COLO668 (cell line): ENCODE measurements around the gene IP6K1.

Experiments
- DNase-seq: peaks from one replicate; lab custom pipeline; 2025; ENCODE audit not compliant: unreplicated experiment; lab: John Stamatoyannopoulos, UW

The IP6K1 gene

DNA sequence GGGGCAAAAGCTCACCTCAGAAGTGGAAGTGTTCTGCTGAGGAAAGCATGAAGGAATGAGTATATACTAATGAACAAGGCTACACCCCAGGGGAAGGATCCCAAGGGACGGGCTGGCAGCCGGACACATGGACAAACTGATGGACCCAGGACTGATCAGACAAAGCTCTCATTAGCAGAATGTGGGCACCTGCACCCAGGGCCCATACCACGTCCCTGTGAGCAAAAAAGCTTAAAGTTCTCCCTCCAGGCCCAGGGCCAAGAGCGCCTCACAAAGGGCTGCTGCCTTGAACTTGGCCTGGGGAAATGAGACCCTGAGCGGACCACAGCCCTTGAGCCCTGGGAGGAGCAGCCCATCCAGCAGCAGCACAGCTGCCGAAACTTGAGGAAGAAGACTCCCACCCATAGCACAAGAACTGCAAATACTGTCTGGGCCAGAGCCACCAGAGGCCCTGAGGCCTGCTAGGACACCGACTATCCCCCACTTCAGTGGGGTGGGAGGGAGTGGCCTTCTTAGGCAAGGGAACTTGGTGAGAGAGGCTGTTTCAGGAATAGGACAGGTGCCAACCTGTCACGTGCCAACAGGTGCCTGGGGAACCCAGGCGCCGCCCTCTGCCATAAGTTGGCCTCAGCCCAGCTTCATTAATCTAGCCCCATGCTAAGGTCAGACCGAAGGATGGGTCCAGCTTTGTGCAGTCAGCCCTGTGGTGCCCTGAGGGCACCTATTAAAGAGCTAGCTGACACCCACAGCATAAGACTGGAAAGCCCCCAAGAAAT is 60.2 kb downstream of the IP6K1 start:
- DNase-seq, result no peak

DNA sequence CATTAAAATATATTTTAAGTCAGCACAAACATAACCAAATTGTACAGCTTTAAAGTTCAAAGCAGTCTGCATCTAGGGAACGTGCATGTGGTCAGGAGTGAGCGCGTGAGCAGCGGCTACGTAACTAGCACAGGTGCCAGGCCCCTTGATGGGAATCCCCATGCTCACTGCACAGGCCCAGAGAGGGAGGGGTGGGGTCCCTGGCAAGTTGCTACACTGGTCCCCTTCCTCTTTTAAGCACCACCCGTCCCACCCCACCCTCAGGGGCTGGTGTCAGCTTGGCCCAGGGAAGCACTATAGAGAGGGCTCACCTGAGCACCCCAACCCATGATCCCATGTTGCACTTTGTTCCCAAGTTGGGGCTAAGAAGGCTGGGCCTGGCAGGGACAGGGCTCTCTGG is 61.8 kb downstream of the IP6K1 start:
- peak; percentile 26 for DNase-seq

DNA sequence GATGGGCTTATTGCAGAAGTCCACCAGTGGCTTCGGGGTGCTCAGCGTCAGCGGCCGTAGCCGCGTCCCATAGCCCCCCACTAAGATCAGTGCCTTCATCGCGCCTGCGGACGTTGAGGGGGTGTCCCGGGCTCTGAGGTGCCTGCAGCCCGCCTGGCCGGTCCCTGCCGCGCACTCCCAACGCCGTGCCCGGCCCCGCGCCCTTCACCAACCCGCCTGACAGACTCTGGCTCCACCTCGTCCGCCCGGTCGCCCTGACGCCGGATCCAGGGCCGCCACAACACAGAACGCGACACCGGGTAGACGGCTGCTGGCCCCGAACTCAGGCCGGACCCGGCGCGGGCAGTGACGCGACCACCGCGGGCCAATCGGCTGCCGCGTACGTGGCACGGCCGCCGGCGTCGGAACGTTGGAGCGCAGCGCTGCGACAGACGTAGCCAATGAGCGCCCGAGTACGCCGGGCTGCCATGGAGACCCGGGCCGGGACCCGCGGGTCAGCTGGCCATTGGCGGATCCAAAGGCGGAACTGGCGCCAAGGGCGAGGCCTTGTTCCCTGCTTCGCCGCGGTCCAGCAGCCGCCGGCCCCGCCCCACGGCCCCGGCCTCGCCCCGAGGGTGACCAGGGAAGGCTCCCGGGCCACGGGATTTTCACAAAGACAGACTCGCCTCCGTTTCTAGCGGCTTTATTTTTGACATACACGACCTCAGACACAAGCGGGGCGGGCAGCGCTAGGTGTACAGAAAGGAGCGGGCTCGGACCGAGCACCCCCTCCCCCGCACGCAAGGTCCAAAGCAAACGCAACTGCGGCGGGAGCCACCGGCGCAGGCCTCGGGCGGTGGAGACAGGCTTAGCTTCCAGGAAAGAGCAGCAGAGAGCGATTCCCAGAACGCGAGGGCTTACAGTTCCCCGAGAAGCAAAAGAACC is 62.5 kb downstream of the IP6K1 start, which contains the start of gene GMPPB:
Gene GMPPB (minus strand): TSS at position 324 of the 924 bp plus-strand sequence. CDS start 225 bp downstream, at position 99.
- DNase-seq, result peak; percentile 96

DNA sequence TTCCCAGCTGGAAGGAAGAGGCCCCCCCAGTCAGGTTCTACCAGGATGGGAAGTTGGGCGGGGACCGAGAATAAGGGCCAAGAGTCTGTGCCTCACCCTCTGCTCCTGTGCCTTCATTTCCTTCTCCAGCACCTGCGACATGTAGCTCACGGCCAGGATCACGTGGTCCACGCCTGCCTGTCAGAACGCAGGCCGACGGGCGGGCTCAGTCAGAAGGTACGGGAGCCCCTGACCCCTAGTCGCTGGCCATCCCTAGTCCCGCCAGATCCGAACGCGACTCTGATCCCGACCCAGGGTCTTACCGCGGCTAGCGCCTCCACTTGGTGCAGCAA is 63.1 kb downstream of the IP6K1 start:
- DNase-seq, result peak; percentile 67

DNA sequence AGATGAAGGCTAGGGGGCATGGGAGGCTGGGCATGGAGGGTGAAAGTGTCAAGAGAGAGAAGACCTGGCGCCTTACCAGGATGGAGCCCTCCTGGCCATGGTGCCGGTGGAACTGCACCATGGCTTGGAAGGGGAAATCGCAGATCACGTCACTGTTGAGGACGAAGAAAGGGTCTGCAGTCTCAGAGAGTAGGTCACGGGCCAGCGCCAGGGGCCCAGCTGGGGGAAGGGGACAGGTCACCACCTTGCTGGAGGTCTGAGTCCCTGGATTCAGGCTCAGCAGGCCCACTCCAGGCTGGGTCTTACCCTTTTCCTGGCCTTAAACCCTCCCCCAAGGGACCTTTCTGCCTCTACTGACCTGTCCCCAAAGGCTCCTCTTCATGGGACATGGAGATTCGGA is 63.4 kb downstream of the IP6K1 start:
- DNase-seq, result no peak

DNA sequence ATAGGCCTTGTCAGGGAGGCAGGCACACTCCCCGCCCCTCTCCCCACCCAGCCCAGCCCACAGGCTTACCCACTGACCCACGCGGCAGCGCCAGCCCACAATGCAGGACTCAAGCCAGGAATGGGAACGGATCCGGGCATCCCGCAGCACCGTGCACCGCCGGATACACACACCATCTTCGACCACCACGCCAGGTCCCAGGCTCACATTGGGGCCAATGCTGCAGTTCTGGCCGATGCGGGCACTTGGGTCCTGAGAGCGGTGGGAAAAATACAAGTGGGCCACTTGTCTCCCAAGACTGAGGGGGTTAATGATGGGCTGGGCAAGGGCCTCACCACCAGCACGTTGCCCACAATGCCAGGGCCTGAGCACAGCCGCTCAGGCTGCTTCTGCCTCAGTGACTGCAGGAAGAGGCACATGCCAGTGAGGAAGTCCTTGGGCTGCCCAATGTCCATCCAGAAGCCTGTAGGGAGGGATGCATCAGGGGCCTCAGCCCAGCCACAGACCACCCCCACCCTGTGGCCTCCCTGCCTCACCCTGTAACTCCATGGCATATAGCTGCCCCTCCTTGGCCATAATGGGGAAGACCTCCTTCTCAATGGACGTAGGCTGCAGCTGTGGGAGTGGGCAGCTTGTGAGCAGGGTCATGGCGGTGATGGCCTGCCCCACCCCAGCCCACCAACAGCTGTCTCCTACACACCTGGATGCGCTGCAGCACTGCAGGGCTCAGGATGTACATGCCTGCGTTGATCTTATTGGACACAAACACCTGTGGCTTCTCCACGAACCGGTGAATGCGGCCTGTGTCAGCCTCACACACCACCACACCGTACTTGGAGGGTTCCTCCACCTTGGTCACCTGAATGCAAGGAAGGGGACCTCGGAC is 64.2 kb downstream of the IP6K1 start:
- DNase-seq, result no peak

DNA sequence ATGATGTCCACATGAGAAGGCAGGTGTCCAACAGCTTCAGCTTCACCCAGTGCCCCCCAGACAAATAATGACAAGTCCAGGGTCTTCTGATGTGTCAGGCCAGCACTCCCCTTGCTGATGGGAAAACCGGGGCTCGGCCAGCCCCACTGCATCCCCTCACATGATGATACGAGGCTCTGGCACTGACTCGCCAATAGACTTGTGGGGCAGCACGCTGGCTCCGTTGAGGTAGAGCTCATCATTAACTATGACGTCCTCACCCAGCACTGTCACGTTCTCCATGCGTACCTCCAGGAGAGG is 64.8 kb downstream of the IP6K1 start:
- DNase-seq, result no peak

DNA sequence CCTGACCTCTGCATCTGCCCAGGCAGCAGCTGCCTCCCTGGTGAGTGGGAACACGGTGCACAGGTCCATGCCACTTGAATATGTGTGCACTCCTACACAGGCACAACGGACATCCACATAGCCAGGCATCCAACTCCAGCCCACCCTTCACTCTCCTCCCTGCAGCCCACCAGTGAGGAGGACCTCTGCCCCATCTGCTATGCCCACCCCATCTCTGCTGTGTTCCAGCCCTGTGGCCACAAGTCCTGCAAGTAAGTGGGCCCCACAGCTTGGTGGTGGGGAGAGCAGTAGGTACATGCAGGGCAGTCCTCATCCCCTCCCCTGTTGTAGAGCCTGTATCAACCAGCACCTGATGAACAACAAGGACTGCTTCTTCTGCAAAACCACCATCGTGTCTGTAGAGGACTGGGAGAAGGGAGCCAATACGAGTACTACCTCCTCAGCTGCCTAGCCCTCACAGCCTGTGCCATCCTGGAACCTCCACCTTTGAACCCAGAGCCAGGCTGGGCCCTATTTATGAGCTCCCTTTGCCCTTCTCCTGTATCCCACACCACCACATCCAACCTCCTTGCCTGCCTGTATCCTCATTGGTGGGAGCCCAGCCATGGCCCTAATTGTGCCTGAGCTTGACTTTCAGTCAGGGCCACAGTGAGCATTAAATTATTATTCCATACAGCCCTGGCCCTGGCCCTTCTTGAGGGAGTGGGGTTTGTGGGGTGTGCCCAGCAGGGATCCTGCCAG is 65.3 kb downstream of the IP6K1 start:
- DNase-seq, result no peak

DNA sequence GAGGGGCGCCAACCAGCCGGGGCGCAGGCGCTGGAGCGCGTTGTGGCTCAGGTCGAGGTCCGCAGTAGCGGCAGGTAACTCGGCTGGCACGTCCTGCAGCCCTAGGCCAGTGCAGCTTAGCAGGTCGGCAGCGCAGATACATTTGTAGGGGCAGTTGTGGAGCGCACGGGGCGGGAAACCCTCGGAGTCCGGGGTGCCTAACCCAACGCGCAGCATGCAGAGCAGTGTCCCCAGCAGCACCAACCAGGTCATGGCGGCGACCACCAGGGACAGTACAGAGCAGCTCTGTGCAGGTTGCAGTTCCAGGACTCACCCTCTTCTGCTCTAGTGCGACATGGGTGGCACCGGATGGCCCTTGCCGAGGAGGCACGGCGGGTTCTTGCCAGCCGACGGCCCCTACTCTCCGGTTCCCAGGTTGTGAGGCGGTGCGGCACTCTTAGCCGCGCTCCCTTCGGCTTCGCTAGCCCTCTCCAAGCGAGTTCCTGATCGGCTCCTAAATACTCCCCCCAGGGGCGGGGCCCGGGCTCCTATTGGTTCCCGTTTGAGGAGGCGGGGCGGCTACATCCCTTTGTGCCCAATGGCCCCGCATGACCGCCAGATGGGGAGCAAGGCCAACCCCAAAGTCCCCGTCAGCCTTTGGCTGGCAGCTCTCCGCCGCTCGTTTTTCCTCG is 67.0 kb downstream of the IP6K1 start, which contains the start of gene AMIGO3:
Gene AMIGO3 (minus strand): TSS at position 471 of the 671 bp plus-strand sequence. CDS start 219 bp downstream, at position 252.
- DNase-seq, result peak; percentile 86

DNA sequence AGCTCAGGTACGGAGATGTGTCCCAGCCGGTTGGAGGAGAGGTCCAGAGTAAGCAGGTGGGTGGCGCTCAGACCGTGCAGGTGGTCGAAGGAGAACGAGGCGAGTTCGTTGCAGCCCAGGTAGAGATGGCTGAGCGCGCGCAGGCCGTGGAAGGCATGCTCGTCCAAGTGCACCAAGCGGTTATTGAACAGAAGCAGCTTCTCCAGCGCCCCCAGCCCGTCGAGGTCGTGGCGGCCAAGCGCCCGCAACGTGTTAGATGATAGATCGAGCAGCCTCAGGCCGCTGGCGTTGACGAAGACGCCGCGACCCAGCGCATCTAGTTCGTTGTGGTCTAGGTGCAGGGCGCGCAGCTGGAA is 67.5 kb downstream of the IP6K1 start:
- DNase-seq, result no peak

DNA sequence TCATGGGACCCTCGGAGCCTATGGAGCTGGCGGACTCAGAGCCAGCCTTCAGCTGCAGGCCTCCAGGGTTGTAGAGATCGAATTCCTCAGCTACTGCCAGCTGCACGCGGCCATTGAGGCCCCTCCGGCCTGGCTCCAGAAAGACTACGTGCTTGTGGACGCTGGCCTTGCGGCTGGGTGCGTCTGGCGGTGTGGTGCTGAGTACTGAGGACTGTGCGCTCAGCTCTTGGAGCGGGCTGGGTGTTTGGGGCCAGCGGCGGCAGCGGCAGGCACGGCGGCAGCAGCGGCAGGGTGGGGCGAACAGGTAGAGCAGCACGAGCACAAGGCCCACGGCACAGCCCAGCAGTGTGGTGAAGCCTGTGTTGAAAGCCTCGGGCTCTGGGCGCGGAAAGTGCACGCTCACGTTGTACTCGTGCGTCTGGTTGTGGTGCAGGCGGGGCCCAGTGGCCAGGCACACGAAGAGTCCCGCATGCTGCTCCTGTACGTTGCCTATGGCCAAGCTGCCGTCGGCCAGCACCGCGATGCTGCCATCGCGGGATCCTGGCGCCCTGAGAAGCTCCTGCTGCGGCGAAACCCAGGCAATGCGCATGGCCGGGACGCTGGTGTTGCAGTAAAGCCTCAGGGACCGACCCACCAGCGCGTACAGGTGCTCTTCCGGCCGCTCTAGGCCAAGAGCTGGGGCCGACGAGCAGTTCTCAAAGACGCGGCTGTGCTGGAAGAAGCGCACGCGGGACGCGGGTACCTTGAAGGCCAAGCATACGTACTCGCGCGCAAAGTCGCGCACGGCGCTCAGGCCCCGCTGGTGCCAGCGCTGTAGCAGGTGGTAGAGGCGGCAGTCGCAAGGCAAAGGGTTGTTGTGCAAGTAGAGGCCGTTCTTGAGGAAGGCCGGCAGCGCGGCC is 68.1 kb downstream of the IP6K1 start:
- no peak for DNase-seq

DNA sequence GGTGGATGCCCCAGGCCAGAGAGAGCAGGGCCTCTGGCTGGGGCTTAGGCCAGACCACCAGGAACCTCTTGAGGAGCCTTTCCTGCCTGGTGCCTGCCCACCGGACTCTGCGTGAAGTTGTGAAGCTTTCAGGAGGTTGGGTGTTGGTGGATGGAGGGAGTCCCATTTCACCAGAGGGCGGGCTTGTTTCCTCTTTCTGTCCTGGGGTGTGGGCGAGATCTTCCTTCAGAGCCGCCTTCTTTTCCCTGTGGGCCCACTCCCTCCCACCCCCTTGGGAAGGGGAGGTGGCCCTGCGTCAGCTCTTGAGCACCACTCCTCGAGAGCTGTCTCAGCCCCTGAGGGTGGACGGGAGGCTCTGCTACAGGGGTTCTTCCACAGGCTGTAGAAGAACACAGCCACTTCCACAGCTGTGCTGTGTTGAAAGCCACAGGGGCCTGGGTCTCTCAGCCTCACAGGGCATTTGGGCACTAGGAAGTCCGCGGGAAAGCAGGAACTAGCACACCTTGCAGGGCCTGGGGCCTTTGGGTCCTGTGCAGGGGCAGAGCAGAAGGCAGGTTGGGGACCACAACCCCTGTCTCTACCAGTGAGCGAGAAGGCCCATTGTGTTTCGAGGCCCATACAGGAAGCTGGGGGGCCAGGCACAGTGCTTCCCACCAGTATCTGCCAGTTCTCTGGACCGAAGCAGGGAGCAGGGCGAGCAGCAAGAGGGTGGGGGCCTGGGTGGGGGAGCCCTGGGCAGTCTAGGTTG is 69.0 kb downstream of the IP6K1 start:
- no peak for DNase-seq

DNA sequence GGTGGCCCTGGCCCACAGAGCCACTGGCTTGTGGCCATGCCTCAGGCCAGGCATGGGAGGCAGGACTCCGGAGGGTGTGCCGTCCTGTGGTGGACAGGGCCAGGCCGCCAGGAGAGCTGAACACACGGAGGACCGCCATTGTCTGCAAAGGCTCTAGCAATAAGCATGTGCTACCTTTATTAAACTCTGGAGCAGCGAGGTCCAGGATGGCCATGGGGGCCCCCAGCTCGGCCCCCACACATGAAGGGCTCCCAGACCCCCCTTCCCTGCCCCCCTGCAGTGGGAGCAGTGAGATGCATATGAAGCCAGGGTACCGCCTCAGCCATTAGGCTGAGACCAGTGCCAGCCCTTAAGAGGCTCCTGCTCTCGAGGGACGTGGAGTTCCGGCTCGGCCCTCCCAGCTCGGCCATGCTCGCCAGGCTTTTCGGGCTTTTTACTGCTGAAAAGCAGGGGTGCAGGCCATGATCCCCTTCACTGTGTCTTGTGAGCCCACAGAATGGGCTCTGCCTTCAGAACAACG is 69.6 kb downstream of the IP6K1 start:
- DNase-seq, result no peak

DNA sequence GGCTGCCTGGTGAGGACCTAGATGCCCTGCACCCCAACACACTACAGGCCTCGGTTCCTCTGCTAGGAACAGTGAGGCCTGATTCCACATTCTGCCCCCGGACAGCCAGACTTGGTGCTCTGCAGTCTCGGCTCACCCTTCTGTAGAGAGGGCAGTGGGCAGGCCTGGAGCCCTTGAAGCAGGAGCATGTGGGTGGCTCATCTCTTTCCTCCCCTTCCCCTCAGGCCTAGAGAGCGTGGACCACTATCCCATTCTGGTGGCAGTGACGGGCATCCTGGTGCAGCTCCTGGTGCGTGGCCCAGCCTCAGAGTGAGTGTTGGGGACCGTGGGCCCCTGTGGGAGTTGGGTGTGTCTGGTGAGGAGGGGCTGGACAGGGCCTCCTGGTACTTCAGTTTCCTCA is 70.2 kb downstream of the IP6K1 start:
- no peak for DNase-seq

DNA sequence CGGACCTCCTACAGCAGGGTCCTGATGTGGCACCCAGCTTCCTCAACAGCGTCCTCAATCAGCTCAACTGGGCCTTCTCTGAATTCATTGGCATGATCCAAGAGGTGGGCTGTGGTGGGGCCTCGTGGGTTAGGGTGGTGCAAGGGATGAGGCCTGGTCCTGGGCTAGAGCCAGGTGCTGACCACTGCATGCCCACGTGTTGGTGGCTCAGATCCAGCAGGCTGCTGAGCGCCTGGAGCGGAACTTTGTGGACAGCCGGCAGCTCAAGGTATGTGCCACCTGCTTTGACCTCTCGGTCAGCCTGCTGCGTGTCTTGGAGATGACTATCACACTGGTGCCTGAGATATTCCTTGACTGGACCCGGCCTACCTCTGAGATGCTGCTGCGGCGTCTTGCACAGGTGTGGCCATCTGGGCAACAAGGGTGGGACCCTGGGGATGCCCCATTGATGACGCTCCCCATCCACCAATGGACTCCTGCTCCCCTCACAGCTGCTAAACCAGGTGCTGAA is 70.7 kb downstream of the IP6K1 start:
- DNase-seq, result no peak

DNA sequence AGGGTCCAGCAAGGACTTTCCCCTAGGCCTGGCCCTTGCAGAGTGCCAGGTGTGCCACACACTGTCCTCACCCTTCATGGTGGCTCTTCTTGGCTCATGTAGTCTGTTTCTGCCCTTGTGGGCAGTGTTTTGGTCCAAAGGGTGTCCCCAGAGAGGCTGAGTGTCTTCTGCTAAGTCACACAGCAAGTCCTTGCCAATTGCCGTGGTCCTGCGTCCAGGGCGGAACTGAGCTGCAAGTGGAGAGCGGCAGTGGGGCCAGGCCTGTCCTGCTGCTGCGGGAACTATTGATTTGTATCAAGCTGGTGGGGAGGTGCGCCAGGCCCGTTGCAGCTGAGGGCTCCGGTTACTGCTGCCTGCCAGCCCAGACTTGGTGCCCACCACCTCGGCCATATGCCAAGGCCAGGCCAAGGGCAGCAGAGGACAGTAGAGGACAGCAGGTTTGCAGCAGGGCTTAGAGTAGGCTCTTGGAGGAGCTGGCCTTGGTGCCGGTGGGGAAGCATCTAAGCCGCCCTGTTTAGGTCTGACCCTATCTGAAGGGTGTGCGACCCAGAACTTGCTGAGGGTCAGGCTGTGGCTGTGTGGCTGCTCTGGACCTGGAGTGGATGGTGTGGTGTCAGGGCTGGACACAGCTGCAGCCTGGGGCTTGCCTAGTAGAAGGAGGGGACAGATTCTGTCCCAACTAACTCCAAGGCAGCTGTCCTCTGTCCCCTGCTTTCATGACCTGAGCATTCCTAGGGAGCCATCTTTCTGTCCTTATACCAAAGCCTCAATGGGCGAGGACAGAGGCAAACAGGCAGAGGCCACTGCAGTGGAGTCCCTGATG is 71.4 kb downstream of the IP6K1 start:
- DNase-seq, result no peak
